Trophoblast cell (in vitro differentiated cells and primary cell): ENCODE results near the gene GAST.
"Not testable (repeated sequence)": the region's sequence is repeated elsewhere in the genome, so short reads cannot be mapped to it uniquely, and the experiment has no call there.

Experiments
- DNase-seq, 2 donors: peaks; one replicate each; pipeline ENCODE4 v3.0.0-alpha.2; 2016
- H2AFZ ChIP-seq: 2 replicates; pipeline ENCODE4 v1.6.1; 2013; ENCODE audit warnings: low read length, moderate library complexity, mild to moderate bottlenecking; ENCODE audit not compliant: insufficient read depth, poor library complexity
- H2AK5ac ChIP-seq: 2 replicates; pipeline ENCODE4 v1.6.1; 2013; ENCODE audit warnings: mild to moderate bottlenecking, low read length
- H2BK120ac ChIP-seq: 2 replicates; pipeline ENCODE4 v1.6.1; 2013; ENCODE audit warnings: low read length, mild to moderate bottlenecking, moderate library complexity; ENCODE audit not compliant: insufficient read depth, poor library complexity
- H2BK12ac ChIP-seq: 2 replicates; pipeline ENCODE4 v1.6.1; 2013; ENCODE audit warnings: mild to moderate bottlenecking, low read length, moderate library complexity
- H2BK5ac ChIP-seq: 2 replicates; pipeline ENCODE4 v1.6.1; 2013; ENCODE audit warnings: low read length, low read depth, moderate library complexity, mild to moderate bottlenecking; ENCODE audit not compliant: poor library complexity
- H3K14ac ChIP-seq: 2 replicates; pipeline ENCODE4 v1.6.1; 2013; ENCODE audit warnings: mild to moderate bottlenecking, low read length
- H3K18ac ChIP-seq: 2 replicates; pipeline ENCODE4 v1.6.1; 2013; ENCODE audit warnings: mild to moderate bottlenecking, low read length
- H3K23ac ChIP-seq: 2 replicates; pipeline ENCODE4 v1.6.1; 2013; ENCODE audit warnings: low read length
- H3K27ac ChIP-seq: 2 replicates; pipeline ENCODE4 v1.5.1; 2013; ENCODE audit warnings: low read depth, mild to moderate bottlenecking, inconsistent platforms, low read length, moderate library complexity
- H3K27me3 ChIP-seq: 2 replicates; pipeline ENCODE4 v1.6.1; 2013; ENCODE audit warnings: inconsistent platforms, mild to moderate bottlenecking, low read length, moderate library complexity; ENCODE audit not compliant: insufficient read depth
- H3K36me3 ChIP-seq, 2 experiments: 1 replicate in 1 of 2; 2 replicates in 1 of 2; pipeline ENCODE4 v1.6.1; 2013; ENCODE audit warnings: low read length in 2 of 2, mild to moderate bottlenecking in 2 of 2, moderate library complexity in 1 of 2; ENCODE audit not compliant: insufficient read depth in 2 of 2, control insufficient read depth in 1 of 2
- H3K4ac ChIP-seq: 2 replicates; pipeline ENCODE4 v1.6.1; 2013; ENCODE audit warnings: low read depth, mild to moderate bottlenecking, low read length, moderate library complexity
- H3K4me1 ChIP-seq, 2 experiments: 1 replicate in 1 of 2; 2 replicates in 1 of 2; pipeline ENCODE4 v1.6.1; 2013; ENCODE audit warnings: low read length in 2 of 2, mild to moderate bottlenecking in 2 of 2, moderate library complexity in 1 of 2; ENCODE audit not compliant: insufficient read depth in 2 of 2, control insufficient read depth in 1 of 2
- H3K4me2 ChIP-seq: 2 replicates; pipeline ENCODE4 v1.6.1; 2013; ENCODE audit warnings: inconsistent platforms, mild to moderate bottlenecking, low read length, moderate library complexity
- H3K4me3 ChIP-seq: 2 replicates; pipeline ENCODE4 v1.5.1; 2013; ENCODE audit warnings: mild to moderate bottlenecking, low read depth, low read length, inconsistent platforms
- H3K79me1 ChIP-seq: one replicate; pipeline ENCODE4 v1.6.1; 2013; ENCODE audit warnings: low read length
- H3K79me2 ChIP-seq: 2 replicates; pipeline ENCODE4 v1.6.1; 2013; ENCODE audit warnings: low read length, mild to moderate bottlenecking; ENCODE audit not compliant: control insufficient read depth, insufficient read depth, poor library complexity
- H3K9ac ChIP-seq: 2 replicates; pipeline ENCODE4 v1.6.1; 2013; ENCODE audit warnings: mild to moderate bottlenecking, low read length
- H3K9me3 ChIP-seq: 2 replicates; pipeline ENCODE4 v1.6.1; 2013; ENCODE audit warnings: low read depth, mild to moderate bottlenecking, control low read depth, inconsistent platforms, low read length; ENCODE audit not compliant: insufficient read depth
- H4K12ac ChIP-seq: 2 replicates; pipeline ENCODE4 v1.6.1; 2013; ENCODE audit warnings: low read depth, mild to moderate bottlenecking, low read length, moderate library complexity
- H4K8ac ChIP-seq: 2 replicates; pipeline ENCODE4 v1.6.1; 2013; ENCODE audit warnings: low read depth, mild to moderate bottlenecking, low read length, moderate library complexity
- H4K91ac ChIP-seq: one replicate; pipeline ENCODE4 v1.6.1; 2013; ENCODE audit warnings: low read depth, mild to moderate bottlenecking, low read length, moderate library complexity
- WGBS: extraction: QIAGEN DNeasy Blood & Tissue Kit; methylation state at CpG from one replicate; pipeline ENCODE4 v1.1.7; 2013; ENCODE audit warnings: missing lambda C conversion rate; ENCODE audit not compliant: insufficient read length, insufficient coverage; ENCODE audit errors: extremely low coverage; 5-methylcytosine and 5-hydroxymethylcytosine counted together

Gene GAST

DNA sequence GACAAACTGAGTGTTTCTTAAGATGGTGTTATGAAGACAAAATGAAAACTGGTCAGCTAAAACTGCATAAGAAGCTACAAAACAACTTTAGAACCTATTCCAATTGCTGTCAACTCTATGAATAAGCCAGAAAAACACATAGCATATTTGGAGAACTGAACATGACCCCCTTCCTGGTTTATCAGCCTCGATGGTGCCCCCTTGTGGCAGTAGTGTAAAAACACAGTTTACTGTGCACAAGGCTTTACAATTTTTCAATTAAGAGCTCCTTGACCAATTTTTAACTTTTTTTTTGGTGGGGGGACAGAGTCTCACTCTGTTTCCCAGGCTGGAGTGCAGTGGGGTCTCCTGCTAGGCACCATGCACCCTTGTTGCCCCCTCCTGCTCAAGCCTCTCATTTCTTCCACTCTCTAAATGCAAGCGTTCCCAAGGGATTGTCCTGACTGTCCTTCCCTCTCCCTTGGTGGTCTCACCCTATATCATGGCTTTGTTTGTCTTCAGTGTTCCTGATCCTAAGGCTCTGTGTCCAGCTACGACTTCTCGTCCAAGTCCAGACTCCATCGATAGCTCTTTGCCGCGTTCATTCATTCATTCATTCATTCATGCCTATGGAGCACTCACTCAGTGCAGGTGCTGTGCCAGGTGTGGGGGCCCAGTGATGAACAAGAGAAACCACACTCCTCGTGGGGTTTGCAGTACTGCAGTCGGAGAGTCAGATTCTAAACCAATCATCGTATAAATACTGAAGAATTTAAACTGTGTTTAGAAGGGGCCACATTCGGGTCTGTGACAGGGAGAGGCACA, 16.0 kb upstream of the GAST start:
- no peak overlapping the region for H3K9ac ChIP-seq
- no peak overlapping the region for H3K4me2 ChIP-seq
- H3K36me3 ChIP-seq = peaks cover 18 to 40% of the 10 kb centered on the region in 2 experiments
- no peaks in the 10 kb centered on the region for H3K9me3 ChIP-seq
- DNase-seq = peak; percentile 59 to 95
- H3K4me1 ChIP-seq = no peaks in the 10 kb centered on the region
- no peak overlapping the region for H3K27ac ChIP-seq
- no peak overlapping the region for H3K4ac ChIP-seq
- no CpG with 5 or more reads among the region's 11 CpGs for WGBS
- H3K23ac ChIP-seq = no peak overlapping the region
- no peak overlapping the region for H3K14ac ChIP-seq
- no peak overlapping the region for H2AK5ac ChIP-seq
- H4K12ac ChIP-seq = no peak overlapping the region
- peaks cover 3% of the 10 kb centered on the region for H3K79me1 ChIP-seq
- H3K18ac ChIP-seq = no peak overlapping the region
- no peak overlapping the region for H2BK120ac ChIP-seq
- H4K8ac ChIP-seq = no peak overlapping the region
- no peaks in the 10 kb centered on the region for H3K27me3 ChIP-seq
- H3K79me2 ChIP-seq = no peaks in the 10 kb centered on the region
- H2AFZ ChIP-seq = no peak overlapping the region
- H4K91ac ChIP-seq = no peak overlapping the region
- no peak overlapping the region for H3K4me3 ChIP-seq
- H2BK5ac ChIP-seq = no peak overlapping the region
- no peak overlapping the region for H2BK12ac ChIP-seq

DNA sequence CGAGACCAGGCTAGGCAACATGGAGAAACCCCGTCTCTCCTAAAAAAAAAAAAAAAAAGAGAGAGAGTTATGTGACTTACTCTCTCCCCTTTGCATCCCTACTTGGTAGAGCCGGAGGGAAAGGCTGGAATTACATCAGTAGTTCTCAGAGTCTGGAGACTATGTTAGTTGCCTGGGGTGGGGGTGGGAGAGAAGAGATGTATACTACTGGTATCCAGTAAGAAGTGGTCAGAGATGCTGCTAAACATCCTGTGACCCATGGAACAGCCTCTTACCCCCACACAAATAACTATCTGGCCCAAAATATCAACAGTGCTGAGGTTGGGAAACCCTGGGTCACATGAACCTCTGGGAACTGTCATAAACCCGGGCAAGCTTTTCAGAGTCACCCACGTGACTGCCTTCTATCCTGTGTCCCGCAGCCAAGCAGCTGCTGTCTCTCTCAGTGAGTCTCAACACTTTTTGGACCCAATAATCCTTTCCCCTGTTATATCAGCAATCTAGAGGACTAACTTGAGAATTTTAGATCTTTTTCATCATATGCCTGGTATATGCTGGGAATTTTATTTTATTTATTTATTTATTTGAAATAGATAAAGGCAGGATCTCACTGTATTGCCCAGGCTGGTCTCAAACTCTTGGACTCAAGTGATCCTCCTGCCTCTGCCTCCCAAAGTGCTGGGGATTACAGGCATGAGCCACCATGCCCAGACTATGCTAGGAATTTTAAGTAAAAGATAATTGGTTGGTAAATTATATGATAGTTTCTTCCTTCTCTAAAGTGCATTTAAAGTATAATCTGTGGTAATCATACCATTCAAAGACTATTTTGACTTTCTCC, 14.8 kb upstream of the GAST start:
- Histone ChIP-seq H4K12ac (no peak overlapping the region), H3K4me2 (no peak overlapping the region)

DNA sequence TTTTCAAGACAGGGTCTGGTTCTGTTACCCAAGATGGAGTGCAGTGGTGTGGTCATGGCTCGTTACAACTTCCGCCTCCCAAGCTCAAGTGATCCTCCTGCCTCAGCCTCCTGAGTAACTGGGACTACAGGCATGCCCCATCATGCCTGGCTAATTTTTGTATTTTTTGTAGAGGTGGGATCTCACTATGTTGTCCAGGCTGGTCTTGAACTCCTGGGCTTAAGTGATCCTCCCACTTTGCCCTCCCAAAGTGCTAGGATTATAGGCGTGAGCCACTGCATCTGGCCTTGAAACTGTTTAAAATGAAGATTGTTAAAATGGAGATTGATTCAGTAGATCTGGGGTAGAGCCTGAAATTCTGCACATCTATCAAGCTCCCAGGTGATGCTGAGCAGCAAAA, 11.3 kb upstream of the GAST start:
- H2AK5ac ChIP-seq, H4K91ac ChIP-seq, H4K12ac ChIP-seq, H3K4me2 ChIP-seq, H2BK120ac ChIP-seq, H3K79me1 ChIP-seq, H3K14ac ChIP-seq, H3K36me3 ChIP-seq, H3K79me2 ChIP-seq, H2AFZ ChIP-seq, H3K9me3 ChIP-seq, H3K4me3 ChIP-seq, H2BK12ac ChIP-seq, DNase-seq, H3K27me3 ChIP-seq, H3K27ac ChIP-seq, H4K8ac ChIP-seq, H3K9ac ChIP-seq, H3K4me1 ChIP-seq, H2BK5ac ChIP-seq, H3K23ac ChIP-seq, H3K4ac ChIP-seq, H3K18ac ChIP-seq: not testable (repeated sequence)
- no CpG with 5 or more reads among the region's 3 CpGs for WGBS

More for the DNA sequence above, 14.8 kb upstream of the GAST start:
- Histone ChIP-seq H2AFZ (no peak overlapping the region), H4K91ac (no peak overlapping the region), H3K4ac (no peak overlapping the region), H2AK5ac (no peak overlapping the region), H3K23ac (no peak overlapping the region), H3K36me3 (peaks cover 12 to 29% of the 10 kb centered on the region in 2 experiments), H3K4me3 (no peak overlapping the region), H3K27ac (peak overlapping the region; percentile 56), H3K4me1 (no peaks in the 10 kb centered on the region), H2BK12ac (no peak overlapping the region), H3K79me1 (peaks cover 3% of the 10 kb centered on the region), H2BK120ac (no peak overlapping the region), H3K9me3 (no peaks in the 10 kb centered on the region), H3K27me3 (no peaks in the 10 kb centered on the region), H2BK5ac (no peak overlapping the region), H3K18ac (no peak overlapping the region), H3K9ac (no peak overlapping the region), H3K79me2 (no peaks in the 10 kb centered on the region), H3K14ac (no peak overlapping the region), H4K8ac (no peak overlapping the region)
- DNase-seq = peak; percentile 33 to 62
- WGBS = no CpG with 5 or more reads among the region's 6 CpGs

DNA sequence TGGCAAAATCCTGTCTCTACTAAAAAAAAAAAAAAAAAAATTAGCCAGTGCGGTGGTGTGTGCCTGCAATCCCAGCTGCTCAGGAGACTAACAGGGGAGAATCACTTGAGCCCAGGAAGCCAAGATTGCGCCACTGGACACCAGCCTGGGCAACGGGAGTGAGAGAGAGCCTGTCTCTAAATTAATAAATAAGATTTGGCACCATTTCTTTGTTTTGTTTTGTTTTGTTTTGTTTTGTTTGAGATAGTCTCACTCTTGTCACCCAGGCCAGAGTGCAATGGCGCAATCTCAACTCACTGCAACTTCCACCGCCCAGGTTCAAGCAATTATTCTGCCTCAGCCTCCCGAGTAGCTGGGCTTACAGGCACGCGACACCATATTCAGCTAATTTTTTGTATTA, 9.4 kb upstream of the GAST start:
- H3K9me3 ChIP-seq = peaks cover 3% of the 10 kb centered on the region
- H3K18ac ChIP-seq = no peak overlapping the region
- no peak overlapping the region for H2AK5ac ChIP-seq
- H3K4ac ChIP-seq = no peak overlapping the region
- WGBS = no CpG with 5 or more reads among the region's 8 CpGs
- H3K79me1 ChIP-seq = no peaks in the 10 kb centered on the region
- peaks cover 0 to 4% of the 10 kb centered on the region in 2 experiments for H3K4me1 ChIP-seq
- H3K4me3 ChIP-seq = no peak overlapping the region
- no peaks in the 10 kb centered on the region for H3K79me2 ChIP-seq
- no peak overlapping the region for H4K12ac ChIP-seq
- H3K27ac ChIP-seq = no peak overlapping the region
- H4K8ac ChIP-seq = no peak overlapping the region
- no peak overlapping the region for H2BK5ac ChIP-seq
- no peak overlapping the region for H4K91ac ChIP-seq
- no peaks in the 10 kb centered on the region for H3K27me3 ChIP-seq
- no peaks in the 10 kb centered on the region for H3K36me3 ChIP-seq
- H2AFZ ChIP-seq = no peak overlapping the region
- no peak overlapping the region for H3K14ac ChIP-seq
- H2BK12ac ChIP-seq = no peak overlapping the region
- DNase-seq = no peak
- no peak overlapping the region for H2BK120ac ChIP-seq
- H3K9ac ChIP-seq = no peak overlapping the region
- H3K23ac ChIP-seq = no peak overlapping the region
- H3K4me2 ChIP-seq = no peak overlapping the region
